GM12874 (cell line): ENCODE measurements around the gene TM4SF4.

ENCODE experiments used
- TF ChIP-seq, protein P1 (sequence below): IDR thresholded peaks from 2 replicates; pipeline ENCODE4 v1.5.1; 2011; ENCODE audit warnings: low read depth, mild to moderate bottlenecking, control low read depth, low read length, moderate library complexity; ENCODE audit not compliant: insufficient read depth

TM4SF4 gene

DNA sequence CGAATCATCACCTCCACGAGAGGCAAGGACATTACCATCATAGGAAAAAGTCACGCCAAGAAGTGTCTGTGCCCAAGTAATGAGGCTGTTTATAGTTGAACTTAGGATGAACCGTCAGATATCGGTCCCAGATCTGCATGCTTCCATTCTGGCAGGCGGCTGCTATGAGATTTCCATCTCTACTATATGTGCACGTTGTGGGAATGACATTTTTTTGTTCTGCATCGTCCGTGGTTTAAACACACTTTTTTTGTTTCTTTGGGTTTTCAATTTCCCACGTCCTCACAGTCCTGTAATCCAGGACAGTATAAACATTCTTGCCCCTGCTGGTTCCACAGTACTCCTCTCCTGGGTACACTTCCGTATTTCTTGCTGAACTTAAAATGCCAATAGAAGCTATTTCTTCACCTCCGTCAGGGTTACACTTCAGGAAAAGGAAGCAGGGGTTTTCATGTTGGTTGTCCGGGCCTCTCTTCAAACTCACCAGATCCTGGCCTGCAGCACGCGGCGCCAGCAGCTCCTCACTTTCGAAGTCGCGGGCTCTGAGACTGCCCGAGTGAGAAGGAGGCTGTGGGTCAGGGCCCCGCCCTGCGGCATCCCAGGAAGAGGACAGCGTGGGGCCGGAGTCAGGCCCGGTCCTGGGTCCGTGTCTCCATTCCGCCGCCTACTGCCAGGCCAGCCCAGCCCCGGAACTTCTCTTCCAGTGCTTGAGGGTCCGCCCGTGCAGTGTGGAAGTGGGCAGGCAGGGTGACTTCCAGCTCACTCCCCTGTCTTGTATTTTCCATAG is 9.8 kb upstream of the TM4SF4 start:
- TF ChIP-seq, protein P1, sequence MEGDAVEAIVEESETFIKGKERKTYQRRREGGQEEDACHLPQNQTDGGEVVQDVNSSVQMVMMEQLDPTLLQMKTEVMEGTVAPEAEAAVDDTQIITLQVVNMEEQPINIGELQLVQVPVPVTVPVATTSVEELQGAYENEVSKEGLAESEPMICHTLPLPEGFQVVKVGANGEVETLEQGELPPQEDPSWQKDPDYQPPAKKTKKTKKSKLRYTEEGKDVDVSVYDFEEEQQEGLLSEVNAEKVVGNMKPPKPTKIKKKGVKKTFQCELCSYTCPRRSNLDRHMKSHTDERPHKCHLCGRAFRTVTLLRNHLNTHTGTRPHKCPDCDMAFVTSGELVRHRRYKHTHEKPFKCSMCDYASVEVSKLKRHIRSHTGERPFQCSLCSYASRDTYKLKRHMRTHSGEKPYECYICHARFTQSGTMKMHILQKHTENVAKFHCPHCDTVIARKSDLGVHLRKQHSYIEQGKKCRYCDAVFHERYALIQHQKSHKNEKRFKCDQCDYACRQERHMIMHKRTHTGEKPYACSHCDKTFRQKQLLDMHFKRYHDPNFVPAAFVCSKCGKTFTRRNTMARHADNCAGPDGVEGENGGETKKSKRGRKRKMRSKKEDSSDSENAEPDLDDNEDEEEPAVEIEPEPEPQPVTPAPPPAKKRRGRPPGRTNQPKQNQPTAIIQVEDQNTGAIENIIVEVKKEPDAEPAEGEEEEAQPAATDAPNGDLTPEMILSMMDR, result no peak

DNA sequence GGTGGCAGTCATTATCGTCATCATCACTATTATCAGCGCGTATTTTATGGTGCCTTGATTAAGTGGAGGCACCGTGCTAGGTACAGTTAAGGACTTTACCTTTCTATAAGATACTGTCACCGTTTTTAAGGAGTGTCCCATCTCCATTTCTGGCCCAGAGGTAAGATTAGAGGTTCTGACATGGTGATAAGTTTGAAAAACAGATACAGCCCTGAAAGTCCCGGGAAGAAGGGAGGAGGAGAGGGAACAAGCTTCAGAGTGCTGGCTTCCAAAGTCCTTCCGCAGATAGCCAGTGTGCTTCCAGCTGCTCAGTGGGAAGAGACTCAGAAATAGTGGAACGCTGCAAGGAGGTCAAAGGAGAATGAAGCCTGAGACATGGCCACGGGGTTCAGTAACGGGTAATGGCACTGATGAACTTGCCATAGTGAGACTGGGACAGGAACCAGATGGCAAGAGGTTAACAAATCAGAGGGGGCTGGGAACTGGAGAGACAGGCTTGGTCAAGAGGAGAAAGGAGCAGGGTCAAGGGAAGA is 9.1 kb upstream of the TM4SF4 start:
- TF ChIP-seq, protein P1, result no peak

DNA sequence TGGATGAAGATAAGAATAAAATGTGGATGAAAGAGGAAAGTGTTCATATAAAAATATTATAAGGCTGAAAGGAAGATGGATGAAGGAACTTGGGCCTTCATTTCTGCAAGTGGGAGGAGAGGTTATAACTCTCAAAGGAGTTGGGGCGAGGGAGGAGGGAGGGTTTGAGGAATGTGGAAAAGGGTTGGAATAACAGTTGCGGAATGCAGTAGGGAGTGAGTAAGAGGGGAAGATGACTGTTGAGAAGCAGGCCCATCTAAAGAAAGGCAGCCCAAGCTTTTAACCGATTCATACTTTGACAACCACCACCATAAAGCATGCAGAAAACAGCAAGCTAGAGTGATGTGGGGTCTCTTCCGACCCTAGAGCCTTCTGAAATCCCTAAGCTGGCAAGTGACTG is 8.3 kb upstream of the TM4SF4 start:
- TF ChIP-seq, protein P1, result no peak

DNA sequence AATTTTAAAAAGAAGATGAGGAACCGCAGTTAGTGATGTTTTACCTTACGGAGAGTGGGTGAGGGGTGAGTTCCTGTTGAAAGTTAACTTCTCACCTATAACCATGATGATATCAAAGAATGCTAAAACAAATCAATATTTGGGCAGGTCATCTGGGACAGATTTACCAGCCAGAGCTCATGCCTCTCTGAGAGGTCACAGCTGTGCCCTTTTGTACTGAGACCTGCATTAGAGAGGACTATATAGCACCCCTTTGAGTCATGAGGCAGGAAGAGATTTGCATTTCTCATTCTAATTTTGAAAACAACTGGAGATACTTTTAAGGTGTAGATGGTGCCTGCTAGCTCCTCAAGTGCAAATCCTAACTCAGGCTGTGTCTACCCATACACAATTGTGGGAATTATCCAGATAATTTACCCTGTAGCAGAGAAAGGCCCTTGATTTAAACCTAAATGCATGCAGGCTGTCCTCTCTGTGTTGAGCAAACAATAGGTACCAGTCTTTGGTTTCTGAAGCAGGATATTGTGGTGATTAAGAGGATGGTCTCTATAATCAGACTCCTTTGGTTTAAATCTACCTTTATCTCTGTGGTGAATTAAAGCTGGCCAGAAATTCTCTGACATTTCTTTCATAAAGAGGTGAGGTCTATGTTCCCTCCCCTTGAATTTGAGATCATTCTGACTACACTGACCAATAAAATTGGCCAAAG is 5.8 kb upstream of the TM4SF4 start:
- TF ChIP-seq, protein P1, result no peak

DNA sequence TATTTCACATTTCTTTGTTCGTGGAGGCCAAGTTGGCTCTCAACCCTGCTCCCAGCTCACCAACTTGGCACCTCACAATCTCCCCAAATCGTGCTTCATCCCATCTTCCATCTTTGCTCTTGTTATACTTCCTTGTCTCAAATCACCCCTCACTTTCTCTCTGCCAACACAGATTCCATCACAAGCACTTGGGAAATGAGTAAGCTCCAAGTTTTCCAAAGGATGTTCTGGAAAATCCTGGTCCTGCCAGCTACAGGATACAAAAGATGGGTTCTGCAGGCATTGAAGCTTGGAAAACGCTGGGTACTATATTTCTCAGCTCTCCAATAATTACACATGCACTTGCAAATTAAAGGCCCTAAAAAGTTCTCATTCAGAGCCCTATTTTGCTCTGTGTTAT is 4.1 kb upstream of the TM4SF4 start:
- TF ChIP-seq, protein P1, result no peak

DNA sequence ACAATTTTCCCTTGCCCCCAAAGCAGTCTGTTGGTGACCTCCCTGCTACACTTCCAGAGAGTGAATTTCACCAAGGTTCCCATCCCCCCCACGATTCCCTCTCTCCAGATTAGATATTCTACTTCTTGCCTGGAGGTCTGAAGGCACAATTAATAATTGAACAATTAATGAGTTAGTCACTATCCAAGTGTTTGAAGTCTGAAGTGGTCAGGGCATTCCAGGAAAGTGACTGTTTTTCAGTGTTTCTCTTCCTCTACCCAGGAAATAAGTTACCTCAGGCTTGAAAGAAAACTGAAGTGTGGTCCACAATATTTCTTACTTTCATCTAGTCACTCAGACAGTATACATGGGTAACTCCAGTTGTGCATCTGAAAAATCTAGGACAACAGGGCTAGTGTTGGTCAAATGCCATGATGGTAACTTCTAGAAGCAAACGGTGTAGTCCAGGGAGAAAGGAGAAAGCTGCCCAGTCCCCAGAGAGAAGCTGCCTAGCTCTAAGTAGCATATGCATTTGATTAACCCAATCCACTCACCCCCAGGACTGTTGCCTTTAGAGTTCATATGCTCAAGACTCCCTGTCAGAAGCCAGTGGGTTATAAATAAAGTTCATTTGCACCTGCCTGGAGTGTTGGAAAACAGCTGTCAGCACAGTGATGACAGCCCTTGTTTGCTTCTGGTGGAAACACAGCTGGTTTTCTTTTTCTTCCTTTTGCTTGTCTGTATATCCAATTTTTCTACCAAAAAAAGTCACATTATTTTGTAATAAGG is 2.3 kb upstream of the TM4SF4 start:
- TF ChIP-seq, protein P1, result no peak
